Embryonic facial prominence (tissue), 1 donor: ENCODE measurements around the gene PTPRN2.
"Not testable (repeated sequence)": the region's sequence is repeated elsewhere in the genome, so short reads cannot be mapped to it uniquely, and the experiment has no call there.

Source experiments
- DNase-seq: peaks from one replicate; pipeline ENCODE4 v3.0.0-alpha.2; 2016; ENCODE audit errors: extremely low spot score

The PTPRN2 gene

DNA sequence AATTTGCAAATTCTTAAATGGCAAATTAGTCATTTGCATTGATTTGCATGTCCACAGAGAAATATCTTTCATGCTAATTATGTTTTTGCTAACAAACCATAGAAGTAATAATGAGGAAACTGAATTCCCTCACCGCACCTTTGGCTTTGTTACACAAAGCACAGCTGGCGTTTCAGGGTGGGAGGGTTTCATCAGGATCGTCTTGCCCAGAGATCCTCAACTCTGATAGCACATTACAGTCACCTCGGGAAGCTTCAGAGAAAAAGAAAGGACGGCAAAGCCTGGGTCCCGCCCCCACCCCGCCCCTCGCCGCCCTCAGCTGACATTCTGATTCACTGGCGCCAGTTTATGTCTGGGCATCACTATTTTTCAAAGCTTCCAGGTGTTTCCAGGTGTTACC, 119.4 kb downstream of the PTPRN2 start:
- no peak for DNase-seq

DNA sequence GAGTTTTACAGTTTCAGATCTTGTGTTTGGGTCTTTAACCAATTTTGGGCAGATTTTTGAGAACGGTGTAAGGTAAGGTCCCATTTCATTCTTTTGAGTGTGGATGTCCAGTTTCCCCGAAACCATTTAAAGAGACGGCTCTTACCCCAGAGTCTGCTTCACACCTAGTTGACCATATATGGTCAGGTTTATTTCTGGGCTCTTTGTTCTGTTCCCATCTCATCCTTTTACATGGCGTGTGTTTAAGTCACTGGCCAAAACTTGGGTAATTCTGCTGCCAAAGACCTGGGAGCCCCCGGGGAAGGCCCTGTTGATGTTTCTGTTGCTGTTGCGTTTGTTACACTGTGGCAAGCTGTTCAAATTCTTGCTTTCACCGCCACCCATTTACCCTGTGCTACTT, 120.1 kb downstream of the PTPRN2 start:
- DNase-seq = no peak

DNA sequence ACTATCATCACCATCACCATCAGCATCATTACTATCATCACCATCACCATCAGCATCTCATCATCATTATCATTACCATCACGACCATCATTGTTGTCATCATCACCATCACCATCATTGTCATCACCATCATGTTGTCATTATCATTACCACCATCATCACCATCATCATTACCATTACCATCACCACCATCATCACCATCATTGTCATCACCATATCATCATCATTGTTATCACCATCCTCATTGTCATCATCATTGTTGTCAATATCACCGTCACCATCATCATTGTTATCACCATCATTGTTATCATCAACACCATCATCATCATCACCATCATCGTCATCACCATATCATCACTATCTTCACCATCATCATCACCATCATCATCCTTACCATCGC, 124.3 kb downstream of the PTPRN2 start:
- DNase-seq = no peak

DNA sequence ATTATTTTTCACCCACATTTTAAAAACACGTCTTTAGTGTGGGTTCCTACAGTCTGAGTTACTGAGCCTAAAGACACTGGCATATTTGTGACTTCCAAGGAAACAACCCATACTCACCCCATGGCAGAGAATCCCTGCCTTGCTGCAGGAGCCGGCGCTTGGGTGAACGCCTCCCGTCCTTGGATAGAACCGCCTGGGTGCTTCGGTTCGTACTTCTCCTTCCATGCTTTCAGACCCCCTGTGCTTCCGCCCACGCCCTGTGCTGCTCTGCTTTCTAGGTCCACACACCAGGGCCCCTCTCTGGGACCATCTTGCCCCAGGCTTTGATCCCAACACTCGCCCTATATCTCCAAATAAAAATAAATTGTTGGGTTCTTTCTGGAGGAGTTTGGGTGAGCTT, 125.8 kb downstream of the PTPRN2 start:
- no peak for DNase-seq

DNA sequence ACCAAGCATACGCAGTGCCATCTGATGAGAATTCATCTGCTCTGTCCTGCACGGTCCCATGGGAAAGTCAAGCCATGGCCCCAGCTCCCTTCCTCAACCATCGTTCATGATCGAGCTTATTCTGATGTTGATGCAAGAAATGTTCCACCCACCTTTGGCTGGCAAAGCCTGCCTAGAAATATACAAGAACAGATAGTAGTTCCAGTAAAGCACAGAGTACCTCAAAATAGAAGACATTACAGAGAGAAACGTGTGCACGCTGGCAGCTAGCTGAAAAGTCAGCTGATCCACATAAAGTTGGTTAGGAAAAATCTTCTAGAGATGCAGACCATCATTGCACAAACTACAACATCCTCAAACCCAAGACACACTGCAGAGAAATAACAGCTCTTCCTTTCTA, 127.0 kb downstream of the PTPRN2 start:
- DNase-seq = no peak

DNA sequence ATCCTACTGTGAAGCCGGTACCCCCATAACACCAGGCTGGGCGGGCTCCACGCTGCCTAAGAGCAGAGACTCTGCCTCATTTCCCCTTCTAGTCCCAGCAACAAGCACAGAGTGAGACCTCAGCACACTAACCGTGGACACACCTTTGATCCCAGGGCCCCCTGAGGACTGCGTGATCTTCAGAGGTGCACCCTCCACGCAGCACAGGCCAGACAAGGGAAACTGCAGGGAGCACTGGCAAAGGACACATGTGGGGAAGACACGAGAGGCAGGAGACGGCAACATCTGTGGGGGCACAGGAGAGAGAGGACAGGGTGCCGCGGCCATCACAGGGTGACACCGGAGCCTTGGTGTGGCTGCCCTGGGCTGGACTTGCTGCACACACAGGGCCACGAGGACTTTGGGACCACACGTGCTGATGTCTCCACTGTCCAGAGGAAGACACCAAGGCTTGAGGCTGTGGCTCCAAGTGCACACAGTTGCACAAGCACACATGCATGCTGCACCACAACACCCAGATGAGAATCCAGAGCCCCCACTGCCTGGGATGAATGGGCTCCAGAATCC, 128.8 kb downstream of the PTPRN2 start:
- DNase-seq = no peak

DNA sequence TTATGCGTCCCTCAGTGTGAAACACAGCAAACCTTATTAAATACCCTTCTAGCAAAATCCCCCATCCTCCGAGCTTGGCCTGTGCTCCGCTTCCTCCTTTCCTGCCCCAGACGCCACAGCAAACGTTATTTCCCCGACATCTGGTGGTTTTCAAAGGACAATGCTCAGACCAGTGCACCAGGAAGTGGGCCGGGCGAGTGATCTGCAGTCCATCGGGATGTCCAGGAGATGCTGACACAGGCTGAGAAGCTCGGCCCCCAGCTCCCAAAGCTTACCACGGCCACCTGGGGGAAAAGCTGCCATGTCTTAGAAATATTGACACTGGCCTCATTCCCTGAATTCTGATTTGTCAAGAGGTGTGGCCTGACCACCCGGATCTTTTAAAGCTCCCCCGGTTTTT, 129.5 kb downstream of the PTPRN2 start:
- DNase-seq = no peak

DNA sequence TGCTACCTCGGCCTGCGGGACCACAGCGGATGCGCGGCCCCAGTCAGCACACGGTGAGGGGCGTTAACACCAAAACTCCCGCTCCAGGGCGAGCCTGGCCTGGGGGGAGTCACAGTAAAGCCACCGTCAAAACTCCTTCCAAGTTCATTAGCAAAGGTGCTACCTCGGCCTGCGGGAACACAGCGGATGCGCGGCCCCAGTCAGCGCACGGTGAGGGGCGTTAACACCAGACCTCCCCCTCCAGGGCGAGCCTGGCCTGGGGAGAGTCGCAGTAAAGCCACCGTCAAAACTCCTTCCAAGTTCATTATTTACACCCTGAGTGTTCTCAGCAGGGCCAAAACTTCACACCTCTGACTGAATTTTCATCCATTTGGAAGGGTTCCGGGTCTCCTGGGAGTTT, 130.0 kb downstream of the PTPRN2 start:
- not testable (repeated sequence) for DNase-seq

DNA sequence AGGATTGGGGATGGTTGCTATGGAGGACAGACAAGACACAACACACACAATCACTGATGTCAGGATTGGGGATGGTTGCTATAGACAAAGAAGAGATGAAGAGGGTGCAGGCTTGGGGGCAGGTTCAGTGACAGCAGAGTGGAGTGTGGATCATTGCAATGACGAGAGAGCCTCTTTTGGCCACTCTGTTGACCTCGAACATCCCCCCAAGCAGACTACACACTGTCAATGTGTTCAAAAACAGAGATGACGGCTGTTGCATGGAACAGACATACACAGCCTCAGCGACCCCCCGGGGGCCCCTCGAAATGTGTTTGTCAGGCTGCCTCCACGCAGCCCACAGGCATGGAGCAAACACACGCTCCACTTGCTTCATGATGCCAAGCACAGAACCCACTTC, 133.0 kb downstream of the PTPRN2 start:
- DNase-seq = no peak

DNA sequence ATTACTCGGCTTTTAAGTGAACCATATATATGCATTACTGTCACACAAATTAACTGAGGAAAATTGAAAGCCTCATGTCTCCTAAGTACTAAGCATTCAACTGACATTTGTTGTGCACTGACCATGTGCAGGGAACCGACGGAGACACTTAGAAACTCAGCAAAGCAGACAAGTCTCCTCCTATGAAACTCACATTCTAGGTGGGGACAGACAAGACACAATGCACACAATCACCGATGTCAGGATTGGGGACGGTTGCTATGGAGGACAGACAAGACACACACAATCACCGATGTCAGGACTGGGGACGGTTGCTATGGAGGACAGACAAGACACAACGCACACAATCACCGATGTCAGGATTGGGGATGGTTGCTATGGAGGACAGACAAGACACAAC, 134.0 kb downstream of the PTPRN2 start:
- DNase-seq = no peak

DNA sequence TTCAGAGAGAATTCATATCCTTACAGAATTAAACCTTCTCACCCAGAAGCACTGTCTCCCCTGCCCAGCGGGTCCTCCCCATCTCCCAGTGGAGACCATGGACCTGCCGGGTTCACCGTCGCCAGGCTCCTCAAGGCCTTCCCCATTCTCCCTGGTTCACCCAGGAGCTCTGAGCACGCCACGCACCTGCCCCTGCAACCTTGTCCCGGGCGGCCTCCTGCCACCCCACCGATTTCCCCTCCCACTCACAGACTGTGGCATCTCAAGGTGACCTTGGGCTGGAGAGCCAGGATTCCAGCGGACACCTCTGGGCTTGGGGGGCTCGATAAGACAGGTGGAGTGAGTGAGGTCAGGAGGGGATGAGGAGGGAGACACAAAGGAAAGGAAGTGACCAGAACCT, 135.3 kb downstream of the PTPRN2 start:
- no peak for DNase-seq

DNA sequence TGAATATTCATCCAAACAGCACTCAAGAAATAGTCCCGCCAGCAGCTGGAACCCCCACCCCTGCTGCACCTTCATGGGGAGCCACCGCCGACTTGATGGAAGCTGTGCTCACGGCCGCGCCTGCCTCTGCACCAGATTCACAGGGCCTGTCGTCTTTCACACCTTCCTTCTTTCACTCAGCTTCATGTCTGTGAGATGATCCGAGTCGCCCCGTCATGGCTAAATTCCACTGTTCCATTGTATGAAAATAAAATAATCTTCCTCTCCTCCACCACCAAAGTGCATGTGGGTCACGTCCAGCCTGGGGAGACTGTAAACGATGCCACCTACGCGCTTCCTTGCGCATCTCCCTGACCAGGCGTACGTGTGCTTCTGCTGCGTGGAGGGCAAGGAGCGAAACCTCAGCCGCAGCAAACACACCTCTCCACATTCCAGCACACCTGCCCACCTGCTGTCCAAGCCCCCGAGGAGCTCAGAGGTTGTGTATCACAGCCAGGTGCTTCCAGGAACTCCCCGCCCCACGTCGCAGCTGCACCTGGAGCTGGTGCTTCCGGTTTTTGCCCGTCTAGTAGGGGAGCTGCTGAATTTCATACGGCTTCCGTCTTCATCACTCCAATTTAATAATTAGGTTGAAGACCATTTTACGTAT, 137.0 kb downstream of the PTPRN2 start:
- no peak for DNase-seq

DNA sequence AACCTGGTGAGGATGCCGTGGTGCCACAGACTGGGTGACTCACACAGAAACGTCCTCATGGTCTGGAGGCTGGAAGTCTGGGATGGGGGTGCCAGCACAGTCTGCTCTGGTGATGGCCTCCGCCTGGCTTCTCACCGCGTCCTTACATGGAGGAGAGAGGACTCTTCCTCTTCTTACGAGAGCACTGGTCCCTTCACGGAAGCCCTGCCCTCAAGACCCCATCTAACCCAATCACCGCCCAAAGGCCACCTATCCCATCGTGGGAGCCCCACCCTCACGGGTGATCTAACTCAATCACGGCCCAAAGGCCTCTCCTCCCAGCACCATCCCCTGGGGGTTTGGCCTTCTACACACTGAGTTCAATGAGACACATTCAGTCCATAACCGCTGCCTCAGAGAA, 137.7 kb downstream of the PTPRN2 start:
- no peak for DNase-seq

DNA sequence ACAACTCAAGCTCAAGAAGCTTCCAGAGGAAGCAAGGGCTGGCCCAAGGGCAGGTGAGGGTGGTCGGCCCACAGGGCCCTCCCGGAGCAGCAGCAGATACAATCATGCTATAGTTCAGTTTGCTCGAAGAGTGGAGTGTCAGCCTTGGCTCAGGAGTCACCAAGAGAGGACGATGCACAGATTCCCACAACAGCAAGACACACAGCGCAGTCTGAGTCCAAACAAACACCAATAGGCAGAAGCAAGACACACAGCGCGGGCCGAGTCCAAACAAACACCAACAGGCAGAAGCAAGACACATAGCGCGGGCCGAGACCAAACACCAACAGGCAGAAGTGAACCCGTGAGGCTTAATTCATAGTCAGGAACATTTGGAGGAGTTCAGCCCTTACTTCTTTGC, 138.4 kb downstream of the PTPRN2 start:
- DNase-seq = no peak

DNA sequence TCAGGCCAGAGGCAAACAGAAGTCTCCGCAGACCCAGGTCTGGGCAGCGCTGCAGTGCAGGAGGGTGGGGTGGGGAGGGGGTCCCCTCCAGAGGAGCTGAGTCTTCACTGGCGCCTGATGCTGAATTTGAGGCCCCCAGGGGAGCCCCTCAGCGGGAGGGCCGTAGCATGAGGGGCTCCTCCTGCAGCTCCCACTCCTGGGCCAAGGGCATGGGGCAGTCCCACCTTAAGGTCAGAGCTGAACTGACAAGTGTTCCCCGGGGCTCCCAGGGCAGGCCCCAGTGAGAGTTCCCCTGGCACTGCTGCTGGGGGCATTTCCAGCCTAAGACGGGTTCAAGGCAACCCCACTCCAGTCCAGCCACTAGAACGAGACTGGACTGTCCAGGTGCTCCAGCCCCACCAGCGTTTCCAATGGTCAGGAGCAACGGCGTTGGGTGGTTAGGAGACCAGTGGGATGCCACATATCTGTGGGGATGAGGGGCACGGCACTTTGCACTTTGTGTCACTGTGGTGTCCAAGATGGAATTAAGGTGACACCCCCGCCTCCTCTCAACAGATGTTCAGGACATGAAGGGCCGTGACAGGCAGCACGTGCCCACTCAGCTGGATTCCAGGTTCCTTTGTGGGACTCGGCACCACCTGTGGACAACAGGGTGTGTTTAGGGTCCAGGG, 139.1 kb downstream of the PTPRN2 start:
- no peak for DNase-seq

DNA sequence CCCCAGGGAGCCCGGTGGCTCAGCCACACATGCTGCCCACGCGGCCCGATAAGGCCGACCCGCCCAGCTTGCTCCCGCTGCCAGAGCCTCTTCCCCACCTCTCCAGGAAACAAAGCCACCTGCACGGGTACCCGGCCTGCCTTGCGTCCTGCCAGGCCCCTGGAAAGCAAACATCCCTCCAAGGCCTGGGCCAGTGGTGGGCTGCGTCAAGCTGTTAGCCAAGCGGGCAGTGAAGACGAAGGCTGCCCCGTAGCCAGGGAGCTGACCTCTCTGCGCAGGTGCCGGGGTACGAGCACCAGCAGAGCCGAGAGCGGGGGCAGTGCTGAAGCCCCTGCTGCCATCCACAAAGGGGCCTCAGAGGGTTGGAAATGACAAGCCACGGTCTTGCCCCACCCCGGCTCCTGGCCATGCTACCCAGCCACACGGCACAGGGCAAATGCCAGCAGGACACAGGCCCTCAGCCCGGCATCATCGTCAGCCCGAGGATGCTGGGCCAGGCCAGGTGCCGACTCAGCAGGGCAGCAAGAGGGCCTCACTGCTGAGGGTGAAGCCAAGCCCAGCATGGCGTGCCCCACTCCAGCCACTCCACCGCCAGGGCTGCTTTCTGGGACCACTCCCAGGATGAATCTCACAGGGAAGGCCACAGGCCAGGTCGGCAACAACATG, 140.0 kb downstream of the PTPRN2 start:
- DNase-seq = no peak

DNA sequence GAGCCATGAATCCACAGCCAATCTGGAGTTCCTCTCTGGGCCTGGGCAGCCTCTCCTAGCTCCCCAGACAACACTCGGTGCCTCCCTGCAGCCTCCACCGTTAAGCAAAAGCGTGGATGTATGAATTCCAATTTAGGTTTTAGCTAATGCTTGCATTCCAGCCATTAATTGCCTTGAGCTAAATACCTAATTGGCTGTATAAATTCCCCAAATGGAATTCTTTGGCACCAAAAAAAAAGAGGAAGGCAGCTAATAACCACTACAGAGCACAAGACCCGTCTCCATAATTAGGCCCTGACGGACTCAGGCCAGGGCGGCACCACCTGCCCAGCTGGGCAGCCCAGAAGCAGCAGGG, 140.5 kb downstream of the PTPRN2 start:
- DNase-seq = no peak

DNA sequence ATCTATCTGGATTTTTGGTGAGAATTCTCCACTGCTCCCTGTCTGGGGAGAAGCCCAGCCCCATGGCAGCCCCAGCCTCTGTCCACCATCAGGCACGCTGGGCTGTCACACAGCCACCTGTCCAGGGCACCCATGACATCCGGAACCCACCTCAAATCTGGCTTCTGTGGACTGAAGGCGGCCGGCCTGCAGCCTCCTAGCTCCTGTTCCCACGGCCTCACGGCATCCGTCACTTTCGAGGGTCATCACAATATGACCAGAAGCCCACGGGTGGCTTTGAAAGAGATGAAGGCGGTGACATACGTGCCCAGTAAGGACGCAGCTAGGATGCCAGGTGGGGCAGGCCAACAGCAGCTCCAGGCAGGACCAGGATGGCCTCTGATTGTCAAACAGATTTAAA, 140.9 kb downstream of the PTPRN2 start:
- DNase-seq = no peak

DNA sequence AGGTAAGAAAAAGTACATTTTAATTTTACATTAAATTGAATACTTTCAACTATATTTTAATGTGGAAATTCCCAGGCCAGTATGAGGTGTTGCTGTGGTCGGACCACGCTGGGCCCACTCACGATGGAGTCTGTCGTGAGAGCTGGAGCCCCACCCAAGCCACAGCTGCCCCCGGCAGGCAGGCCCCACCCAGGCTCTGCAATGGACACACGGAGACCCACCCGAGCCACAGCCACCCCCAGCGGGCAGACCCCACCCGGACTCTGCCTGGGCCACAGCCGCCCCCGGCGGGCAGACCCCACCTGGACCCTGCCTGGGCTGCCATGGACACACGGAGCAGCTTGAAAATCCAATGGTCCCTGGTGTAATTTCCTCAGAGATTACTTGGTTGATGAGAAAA, 141.3 kb downstream of the PTPRN2 start:
- no peak for DNase-seq

DNA sequence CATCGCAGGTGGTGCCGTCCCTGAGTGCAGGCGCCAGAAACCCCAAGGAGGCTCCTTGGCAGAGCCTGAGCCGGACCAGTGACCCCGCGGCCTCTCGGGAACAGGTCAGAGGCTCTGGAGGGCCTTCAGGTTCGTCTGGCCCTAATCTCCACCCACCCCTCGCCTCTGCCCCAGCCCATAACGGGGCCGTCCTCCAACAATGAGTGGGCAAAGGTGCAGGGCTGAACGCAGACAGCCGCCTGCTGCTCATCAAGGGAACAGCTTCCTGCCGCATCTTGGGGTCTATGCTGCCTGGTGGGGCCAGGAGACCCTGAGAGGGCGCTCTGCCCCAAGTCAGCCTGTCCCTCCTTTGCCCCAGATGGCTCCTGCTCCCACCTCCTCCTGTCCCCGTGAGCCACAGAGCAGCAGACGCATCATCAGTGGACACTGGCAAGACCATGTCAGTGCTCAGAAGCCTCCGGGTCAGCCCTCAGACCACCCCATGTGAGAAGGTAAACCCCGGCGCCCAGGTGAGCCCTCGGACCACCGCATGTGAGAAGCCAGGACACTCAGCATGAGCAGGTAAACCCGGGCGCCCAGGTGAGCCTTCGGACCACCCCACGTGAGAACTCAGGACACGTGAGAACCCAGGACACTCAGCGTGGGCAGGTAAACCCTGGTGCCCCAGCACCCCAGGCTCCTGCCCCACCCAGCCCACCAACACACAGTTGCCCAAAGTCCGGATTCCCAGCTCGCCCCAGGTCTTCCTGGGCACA, 142.0 kb downstream of the PTPRN2 start:
- DNase-seq = no peak

DNA sequence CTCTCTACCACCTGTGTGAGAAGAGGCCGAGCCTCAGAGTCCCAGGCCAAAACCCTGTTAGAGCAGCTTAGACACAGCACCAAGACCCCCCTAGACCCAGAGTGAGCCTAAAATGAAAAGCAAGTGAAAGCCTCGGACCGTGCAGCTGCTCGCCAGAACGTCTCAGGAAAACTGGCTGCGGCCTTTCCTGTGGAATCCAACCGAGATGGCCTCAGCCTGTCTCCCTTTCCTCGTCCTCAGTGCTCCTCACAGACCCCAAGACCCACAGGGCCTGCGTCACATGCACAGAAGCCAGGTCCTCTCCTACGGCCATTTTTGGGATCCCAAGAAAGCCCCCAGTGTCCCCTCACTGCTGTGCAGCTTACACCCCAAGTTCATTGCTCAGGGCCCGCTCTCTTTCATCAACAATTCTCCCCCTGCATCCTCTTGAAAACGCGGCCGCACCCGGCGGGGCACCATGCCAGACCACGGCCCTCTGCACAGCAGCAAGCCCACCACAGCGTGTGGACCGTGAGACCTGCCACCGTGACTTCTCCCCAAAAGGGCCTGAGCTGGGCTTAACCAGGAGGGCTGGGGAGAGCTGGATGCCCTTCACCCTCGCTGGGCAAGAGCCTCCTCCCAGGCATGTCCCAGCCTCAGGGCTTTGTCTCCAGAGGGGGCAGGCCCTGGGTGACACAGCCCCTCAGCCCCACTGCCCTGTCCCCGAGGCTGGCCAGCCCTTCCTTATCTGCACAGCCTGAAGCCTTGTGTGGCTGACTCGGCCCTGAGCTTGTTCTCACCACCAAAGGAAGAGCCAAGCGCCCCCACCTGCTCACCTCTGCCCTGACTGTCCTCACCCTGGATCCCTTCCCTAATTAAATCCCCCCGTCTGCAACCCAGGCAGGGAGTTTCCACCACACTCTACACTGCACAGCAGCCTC, 142.9 kb downstream of the PTPRN2 start:
- no peak for DNase-seq
